ENCODE measurements around the gene LMAN1L. TPM values are rescaled to one million over a fixed set of nuclear protein-coding genes. Genes with fewer than 3 reads are reported as not detected.

Gene LMAN1L
- total RNA-seq, 4 donors from 2014 or later: not detected

DNA sequence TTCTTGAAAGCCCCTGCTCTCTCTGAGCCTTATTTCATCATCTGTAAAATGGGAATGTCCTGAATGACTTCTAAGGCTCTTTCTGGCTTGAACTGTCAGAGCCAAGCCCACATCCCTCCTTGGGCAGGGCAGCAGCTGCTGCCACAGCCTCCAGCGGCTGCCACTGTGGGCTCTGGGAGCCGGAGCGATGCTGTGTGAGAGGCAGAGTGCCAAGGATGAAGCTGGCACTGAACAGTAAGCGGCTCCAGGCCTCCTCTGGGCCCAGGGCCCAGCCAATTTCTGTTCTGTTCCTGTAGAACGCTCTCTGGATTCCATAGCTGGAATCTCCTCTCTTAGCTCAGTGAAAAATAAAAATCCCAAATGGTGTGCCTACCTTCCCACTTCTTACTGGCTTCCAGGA lies 18.2 kb downstream of the LMAN1L start:
- ATAC-seq (ENCODE audit: low FRiP score) (no peak), DNase-seq (ENCODE audit: low spot score) (no peak)
- TF ChIP-seq, protein P1, sequence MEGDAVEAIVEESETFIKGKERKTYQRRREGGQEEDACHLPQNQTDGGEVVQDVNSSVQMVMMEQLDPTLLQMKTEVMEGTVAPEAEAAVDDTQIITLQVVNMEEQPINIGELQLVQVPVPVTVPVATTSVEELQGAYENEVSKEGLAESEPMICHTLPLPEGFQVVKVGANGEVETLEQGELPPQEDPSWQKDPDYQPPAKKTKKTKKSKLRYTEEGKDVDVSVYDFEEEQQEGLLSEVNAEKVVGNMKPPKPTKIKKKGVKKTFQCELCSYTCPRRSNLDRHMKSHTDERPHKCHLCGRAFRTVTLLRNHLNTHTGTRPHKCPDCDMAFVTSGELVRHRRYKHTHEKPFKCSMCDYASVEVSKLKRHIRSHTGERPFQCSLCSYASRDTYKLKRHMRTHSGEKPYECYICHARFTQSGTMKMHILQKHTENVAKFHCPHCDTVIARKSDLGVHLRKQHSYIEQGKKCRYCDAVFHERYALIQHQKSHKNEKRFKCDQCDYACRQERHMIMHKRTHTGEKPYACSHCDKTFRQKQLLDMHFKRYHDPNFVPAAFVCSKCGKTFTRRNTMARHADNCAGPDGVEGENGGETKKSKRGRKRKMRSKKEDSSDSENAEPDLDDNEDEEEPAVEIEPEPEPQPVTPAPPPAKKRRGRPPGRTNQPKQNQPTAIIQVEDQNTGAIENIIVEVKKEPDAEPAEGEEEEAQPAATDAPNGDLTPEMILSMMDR (IDR thresholded peaks at IDR 0.05): no peak

- TF ChIP-seq, protein P1 (IDR thresholded peaks at IDR 0.05): no peak
- ATAC-seq (ENCODE audit: low FRiP score) (no peak), DNase-seq (ENCODE audit: low spot score) (no peak)
These were observed 19.3 kb downstream of the LMAN1L start for GRCh38 chr15:74831813-74832495.

DNA sequence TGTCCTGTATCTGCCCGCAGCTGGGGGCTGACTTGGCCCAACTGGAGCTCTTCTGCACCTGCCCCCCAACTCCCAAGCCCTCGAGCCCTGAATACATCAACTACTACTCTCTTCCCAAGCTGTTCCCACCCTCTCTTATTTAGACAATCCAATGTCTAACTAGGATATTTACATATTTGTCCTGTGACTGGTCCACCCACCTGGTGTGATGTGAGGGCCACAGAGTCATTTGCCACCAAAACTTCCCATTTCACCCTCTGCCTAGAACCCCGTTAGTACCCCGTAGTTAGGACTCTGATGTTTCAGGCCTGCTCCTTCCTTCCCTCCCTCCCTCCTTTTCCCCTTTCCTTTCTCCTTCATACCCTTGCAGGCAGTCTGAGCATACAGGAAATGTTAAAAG lies 20.2 kb downstream of the LMAN1L start:
- TF ChIP-seq, protein P1 (IDR thresholded peaks at IDR 0.05): no peak
- ATAC-seq (ENCODE audit: low FRiP score) (no peak), DNase-seq (ENCODE audit: low spot score) (no peak)

- TF ChIP-seq, protein P1 (IDR thresholded peaks at IDR 0.05): no peak
- ATAC-seq (ENCODE audit: low FRiP score) (no peak), DNase-seq (ENCODE audit: low spot score) (no peak)
These were observed 20.9 kb downstream of the LMAN1L start for GRCh38 chr15:74833376-74834107.

- no peak for ATAC-seq (ENCODE audit: low FRiP score)
- TF ChIP-seq, protein P1 (IDR thresholded peaks at IDR 0.05): peak in 1 of 3 donors; percentile 39
- no peak for DNase-seq (ENCODE audit: low spot score)
These were observed 22.7 kb downstream of the LMAN1L start for GRCh38 chr15:74835312-74835823.

GRCh38 chr15:74836846-74837245 lies 24.2 kb downstream of the LMAN1L start:
- TF ChIP-seq, protein P1 (IDR thresholded peaks at IDR 0.05): no peak
- DNase-seq (ENCODE audit: low spot score): no peak
- ATAC-seq (ENCODE audit: low FRiP score): no peak

Measured in omental fat pad (tissue), 4 donors.